ENCODE data around the gene PARN. TPM values are rescaled to one million over a fixed set of nuclear protein-coding genes. Genes with fewer than 3 reads are reported as not detected.

The PARN gene
- total RNA-seq, 1 experiment from 2014 or later = 42.5 TPM

DNA sequence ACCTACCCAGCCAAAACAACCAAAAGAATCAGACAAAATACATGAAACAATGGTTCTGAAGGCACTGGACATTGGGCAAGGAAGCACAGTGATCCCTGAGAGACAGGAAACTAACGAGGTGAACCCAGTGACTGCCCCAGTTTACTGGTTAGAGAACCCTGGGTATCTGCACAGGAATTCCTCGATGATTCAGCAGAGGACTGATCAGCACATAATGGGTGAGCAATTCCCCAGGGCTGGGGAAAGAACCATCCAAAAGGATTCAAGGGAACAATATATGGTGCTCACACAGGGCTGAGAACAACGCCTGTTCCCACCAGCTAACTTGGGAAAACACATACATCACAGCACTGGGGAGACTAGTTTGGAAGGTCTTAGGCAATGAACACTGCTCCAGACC lies 167.2 kb downstream of the PARN start:
- Histone ChIP-seq H3K27ac (ENCODE audit: low read depth, low read length) (no peak overlapping the region), H3K27me3 (ENCODE audit: insufficient read depth, low read length) (no peaks in the 10 kb centered on the region), H3K4me2 (ENCODE audit: low read length) (no peak overlapping the region), H2AFZ (ENCODE audit: low read depth, low read length, poor library complexity, severe bottlenecking) (no peak overlapping the region), H3K9me3 (ENCODE audit: control insufficient read depth in 1 of 2, insufficient read depth in 1 of 2, low read depth in 1 of 2, low read length in 2 of 2) (peaks cover 5 to 15% of the 10 kb centered on the region in 2 experiments; a peak in 2 of 4 replicates), H3K4me1 (ENCODE audit: control insufficient read depth in 1 of 2, insufficient read depth in 2 of 2, low read length in 2 of 2) (no peaks in the 10 kb centered on the region), H3K9ac (ENCODE audit: low read length) (no peak overlapping the region), H3K79me2 (ENCODE audit: insufficient read depth, low read length) (no peaks in the 10 kb centered on the region), H3K4me3 (replicated peaks in 1 of 2; ENCODE audit: low read depth in 1 of 2, low read length in 2 of 2) (no peak overlapping the region), H3K9me2 (ENCODE audit: insufficient read depth) (no peaks in the 10 kb centered on the region), H4K20me1 (ENCODE audit: insufficient read depth) (no peaks in the 10 kb centered on the region), H3K36me3 (ENCODE audit: control insufficient read depth in 1 of 2, insufficient read depth in 2 of 2, low read length in 2 of 2) (peaks cover 0 to 5% of the 10 kb centered on the region in 2 experiments; a peak in 1 of 4 replicates)
- CTCF ChIA-PET = no interaction called here
- no TSS peak for BruUV-seq (replicated peaks)
- DNase-seq (ENCODE audit: low read depth, low spot score) (no peak), ATAC-seq (no peak)
- intact Hi-C loops (cut with micrococcal nuclease) = no loop called here
- TF ChIP-seq ZNF274 (IDR thresholded peaks at IDR 0.05; ENCODE audit: low read depth, low read length) (no peak), SP1 (IDR thresholded peaks at IDR 0.05; ENCODE audit: low read depth) (no peak), EZH2 (IDR thresholded peaks at IDR 0.05) (no peak), CEBPB (IDR thresholded peaks at IDR 0.05; ENCODE audit: low read depth) (no peak), ZFX (IDR thresholded peaks at IDR 0.05) (no peak), CBX3 (IDR thresholded peaks at IDR 0.05; ENCODE audit: low read depth) (no peak), EGR1 (IDR thresholded peaks at IDR 0.05; ENCODE audit: low read depth) (no peak)
- TF ChIP-seq, protein P1, sequence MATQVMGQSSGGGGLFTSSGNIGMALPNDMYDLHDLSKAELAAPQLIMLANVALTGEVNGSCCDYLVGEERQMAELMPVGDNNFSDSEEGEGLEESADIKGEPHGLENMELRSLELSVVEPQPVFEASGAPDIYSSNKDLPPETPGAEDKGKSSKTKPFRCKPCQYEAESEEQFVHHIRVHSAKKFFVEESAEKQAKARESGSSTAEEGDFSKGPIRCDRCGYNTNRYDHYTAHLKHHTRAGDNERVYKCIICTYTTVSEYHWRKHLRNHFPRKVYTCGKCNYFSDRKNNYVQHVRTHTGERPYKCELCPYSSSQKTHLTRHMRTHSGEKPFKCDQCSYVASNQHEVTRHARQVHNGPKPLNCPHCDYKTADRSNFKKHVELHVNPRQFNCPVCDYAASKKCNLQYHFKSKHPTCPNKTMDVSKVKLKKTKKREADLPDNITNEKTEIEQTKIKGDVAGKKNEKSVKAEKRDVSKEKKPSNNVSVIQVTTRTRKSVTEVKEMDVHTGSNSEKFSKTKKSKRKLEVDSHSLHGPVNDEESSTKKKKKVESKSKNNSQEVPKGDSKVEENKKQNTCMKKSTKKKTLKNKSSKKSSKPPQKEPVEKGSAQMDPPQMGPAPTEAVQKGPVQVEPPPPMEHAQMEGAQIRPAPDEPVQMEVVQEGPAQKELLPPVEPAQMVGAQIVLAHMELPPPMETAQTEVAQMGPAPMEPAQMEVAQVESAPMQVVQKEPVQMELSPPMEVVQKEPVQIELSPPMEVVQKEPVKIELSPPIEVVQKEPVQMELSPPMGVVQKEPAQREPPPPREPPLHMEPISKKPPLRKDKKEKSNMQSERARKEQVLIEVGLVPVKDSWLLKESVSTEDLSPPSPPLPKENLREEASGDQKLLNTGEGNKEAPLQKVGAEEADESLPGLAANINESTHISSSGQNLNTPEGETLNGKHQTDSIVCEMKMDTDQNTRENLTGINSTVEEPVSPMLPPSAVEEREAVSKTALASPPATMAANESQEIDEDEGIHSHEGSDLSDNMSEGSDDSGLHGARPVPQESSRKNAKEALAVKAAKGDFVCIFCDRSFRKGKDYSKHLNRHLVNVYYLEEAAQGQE (IDR thresholded peaks at IDR 0.05; ENCODE audit: low read depth) = no peak
- TF ChIP-seq, protein P2, sequence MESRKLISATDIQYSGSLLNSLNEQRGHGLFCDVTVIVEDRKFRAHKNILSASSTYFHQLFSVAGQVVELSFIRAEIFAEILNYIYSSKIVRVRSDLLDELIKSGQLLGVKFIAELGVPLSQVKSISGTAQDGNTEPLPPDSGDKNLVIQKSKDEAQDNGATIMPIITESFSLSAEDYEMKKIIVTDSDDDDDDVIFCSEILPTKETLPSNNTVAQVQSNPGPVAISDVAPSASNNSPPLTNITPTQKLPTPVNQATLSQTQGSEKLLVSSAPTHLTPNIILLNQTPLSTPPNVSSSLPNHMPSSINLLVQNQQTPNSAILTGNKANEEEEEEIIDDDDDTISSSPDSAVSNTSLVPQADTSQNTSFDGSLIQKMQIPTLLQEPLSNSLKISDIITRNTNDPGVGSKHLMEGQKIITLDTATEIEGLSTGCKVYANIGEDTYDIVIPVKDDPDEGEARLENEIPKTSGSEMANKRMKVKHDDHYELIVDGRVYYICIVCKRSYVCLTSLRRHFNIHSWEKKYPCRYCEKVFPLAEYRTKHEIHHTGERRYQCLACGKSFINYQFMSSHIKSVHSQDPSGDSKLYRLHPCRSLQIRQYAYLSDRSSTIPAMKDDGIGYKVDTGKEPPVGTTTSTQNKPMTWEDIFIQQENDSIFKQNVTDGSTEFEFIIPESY (IDR thresholded peaks at IDR 0.05; ENCODE audit: extremely low read depth, insufficient replicate concordance, low read length) = no peak
- TF ChIP-seq, protein P3, sequence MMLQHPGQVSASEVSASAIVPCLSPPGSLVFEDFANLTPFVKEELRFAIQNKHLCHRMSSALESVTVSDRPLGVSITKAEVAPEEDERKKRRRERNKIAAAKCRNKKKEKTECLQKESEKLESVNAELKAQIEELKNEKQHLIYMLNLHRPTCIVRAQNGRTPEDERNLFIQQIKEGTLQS (IDR thresholded peaks at IDR 0.05) = no peak
- POLR2A ChIA-PET = no interaction called here
- RAD21 ChIA-PET (ENCODE audit: low non-redundant PET in 1 of 2, low total read pairs in 2 of 2, uncharacterized antibody in 2 of 2, unreplicated experiment in 2 of 2) = no interaction called here
